HL-60 (cell line): ENCODE measurements around the gene ARMS2.

Source experiments
- DNase-seq, 2 experiments: peaks; one replicate each; pipeline ENCODE4 v3.0.0-alpha.2; 2010 to 2020; ENCODE audit warnings: low read depth in 1 of 2, low spot score in 1 of 2
- H3K27ac ChIP-seq: fragments of 250-450 bp; sonication (Bioruptor Pico); replicated peaks from 2 replicates; pipeline ENCODE4 v1.5.1; 2020; ENCODE audit warnings: mild to moderate bottlenecking, moderate library complexity
- H3K27me3 ChIP-seq: fragments of 250-450 bp; sonication (Bioruptor Pico); 2 replicates; pipeline ENCODE4 v1.5.1; 2021; ENCODE audit warnings: mild to moderate bottlenecking, moderate library complexity; ENCODE audit not compliant: insufficient read depth, poor library complexity, severe bottlenecking
- H3K4me3 ChIP-seq: replicated peaks from 2 replicates; pipeline ENCODE4 v1.5.1; 2011; ENCODE audit warnings: mild to moderate bottlenecking, control low read depth, low read length; ENCODE audit not compliant: insufficient read depth
- GABPA ChIP-seq: IDR thresholded peaks from 2 replicates; pipeline ENCODE4 v1.6.1; 2012; ENCODE audit warnings: low read depth
- POLR2AphosphoS5 ChIP-seq: IDR thresholded peaks from 2 replicates; pipeline ENCODE4 v1.6.1; 2012; ENCODE audit warnings: low read depth
- SPI1 ChIP-seq: IDR thresholded peaks from 2 replicates; pipeline ENCODE4 v1.6.1; 2012; ENCODE audit warnings: low read depth, mild to moderate bottlenecking, borderline replicate concordance
- TF ChIP-seq, protein P1 (sequence below): IDR thresholded peaks from 2 replicates; pipeline ENCODE4 v1.6.1; 2012; ENCODE audit warnings: low read depth; ENCODE audit not compliant: insufficient replicate concordance
- TF ChIP-seq, protein P2 (sequence below): IDR thresholded peaks from one replicate; pipeline ENCODE4 v1.5.1; 2011; ENCODE audit warnings: low read length, control low read depth, inconsistent platforms; ENCODE audit not compliant: insufficient read depth

Gene ARMS2

DNA sequence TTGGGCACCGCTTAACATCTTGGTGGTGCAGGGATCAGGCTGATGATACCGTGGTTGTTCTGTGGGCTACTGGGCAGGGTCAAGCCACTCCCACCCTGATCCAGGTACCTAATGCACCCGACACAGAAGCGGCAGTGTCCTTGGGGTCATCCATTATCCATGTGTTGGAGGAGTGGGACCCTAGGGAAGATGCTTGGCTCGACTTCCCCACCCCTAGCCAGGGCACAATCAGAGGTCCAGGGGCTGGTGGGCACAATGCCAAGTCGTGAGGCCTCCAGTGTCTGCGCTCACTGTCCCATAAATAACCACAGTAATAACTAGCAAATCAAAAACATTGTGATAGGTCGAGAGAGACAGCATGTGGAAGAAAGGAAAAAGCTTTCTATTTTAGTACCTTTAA, 44.6 kb downstream of the ARMS2 start:
- H3K4me3 ChIP-seq: no peak overlapping the region
- H3K27ac ChIP-seq: no peak overlapping the region
- TF ChIP-seq, protein P1, sequence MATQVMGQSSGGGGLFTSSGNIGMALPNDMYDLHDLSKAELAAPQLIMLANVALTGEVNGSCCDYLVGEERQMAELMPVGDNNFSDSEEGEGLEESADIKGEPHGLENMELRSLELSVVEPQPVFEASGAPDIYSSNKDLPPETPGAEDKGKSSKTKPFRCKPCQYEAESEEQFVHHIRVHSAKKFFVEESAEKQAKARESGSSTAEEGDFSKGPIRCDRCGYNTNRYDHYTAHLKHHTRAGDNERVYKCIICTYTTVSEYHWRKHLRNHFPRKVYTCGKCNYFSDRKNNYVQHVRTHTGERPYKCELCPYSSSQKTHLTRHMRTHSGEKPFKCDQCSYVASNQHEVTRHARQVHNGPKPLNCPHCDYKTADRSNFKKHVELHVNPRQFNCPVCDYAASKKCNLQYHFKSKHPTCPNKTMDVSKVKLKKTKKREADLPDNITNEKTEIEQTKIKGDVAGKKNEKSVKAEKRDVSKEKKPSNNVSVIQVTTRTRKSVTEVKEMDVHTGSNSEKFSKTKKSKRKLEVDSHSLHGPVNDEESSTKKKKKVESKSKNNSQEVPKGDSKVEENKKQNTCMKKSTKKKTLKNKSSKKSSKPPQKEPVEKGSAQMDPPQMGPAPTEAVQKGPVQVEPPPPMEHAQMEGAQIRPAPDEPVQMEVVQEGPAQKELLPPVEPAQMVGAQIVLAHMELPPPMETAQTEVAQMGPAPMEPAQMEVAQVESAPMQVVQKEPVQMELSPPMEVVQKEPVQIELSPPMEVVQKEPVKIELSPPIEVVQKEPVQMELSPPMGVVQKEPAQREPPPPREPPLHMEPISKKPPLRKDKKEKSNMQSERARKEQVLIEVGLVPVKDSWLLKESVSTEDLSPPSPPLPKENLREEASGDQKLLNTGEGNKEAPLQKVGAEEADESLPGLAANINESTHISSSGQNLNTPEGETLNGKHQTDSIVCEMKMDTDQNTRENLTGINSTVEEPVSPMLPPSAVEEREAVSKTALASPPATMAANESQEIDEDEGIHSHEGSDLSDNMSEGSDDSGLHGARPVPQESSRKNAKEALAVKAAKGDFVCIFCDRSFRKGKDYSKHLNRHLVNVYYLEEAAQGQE: no peak
- TF ChIP-seq POLR2AphosphoS5 (no peak), SPI1 (no peak), GABPA (no peak)
- TF ChIP-seq, protein P2, sequence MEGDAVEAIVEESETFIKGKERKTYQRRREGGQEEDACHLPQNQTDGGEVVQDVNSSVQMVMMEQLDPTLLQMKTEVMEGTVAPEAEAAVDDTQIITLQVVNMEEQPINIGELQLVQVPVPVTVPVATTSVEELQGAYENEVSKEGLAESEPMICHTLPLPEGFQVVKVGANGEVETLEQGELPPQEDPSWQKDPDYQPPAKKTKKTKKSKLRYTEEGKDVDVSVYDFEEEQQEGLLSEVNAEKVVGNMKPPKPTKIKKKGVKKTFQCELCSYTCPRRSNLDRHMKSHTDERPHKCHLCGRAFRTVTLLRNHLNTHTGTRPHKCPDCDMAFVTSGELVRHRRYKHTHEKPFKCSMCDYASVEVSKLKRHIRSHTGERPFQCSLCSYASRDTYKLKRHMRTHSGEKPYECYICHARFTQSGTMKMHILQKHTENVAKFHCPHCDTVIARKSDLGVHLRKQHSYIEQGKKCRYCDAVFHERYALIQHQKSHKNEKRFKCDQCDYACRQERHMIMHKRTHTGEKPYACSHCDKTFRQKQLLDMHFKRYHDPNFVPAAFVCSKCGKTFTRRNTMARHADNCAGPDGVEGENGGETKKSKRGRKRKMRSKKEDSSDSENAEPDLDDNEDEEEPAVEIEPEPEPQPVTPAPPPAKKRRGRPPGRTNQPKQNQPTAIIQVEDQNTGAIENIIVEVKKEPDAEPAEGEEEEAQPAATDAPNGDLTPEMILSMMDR: no peak
- H3K27me3 ChIP-seq: no peaks in the 10 kb centered on the region
- DNase-seq: no peak

DNA sequence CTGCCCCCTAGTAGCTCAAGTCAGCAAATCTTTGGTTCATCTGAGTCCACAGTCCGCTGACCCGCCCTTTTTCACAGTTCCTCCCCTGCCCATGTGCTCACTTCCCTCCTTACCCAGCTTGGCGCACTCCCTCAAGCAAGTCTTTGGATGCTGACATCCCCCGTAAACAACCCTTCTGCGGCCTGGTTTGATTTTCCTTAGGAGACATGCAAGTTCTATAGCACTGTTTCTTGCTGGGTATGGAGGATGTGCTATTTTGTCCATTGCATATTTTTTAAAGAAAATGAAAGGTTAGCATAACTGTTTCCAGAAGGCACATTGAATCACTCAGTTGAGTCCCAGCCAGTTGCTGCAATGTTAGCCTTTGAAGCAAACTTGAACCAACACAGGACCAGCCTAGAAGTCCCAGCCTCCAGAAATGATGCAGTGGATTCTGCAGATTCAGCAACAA, 45.1 kb downstream of the ARMS2 start:
- H3K27ac ChIP-seq: no peak overlapping the region
- DNase-seq: no peak

DNA sequence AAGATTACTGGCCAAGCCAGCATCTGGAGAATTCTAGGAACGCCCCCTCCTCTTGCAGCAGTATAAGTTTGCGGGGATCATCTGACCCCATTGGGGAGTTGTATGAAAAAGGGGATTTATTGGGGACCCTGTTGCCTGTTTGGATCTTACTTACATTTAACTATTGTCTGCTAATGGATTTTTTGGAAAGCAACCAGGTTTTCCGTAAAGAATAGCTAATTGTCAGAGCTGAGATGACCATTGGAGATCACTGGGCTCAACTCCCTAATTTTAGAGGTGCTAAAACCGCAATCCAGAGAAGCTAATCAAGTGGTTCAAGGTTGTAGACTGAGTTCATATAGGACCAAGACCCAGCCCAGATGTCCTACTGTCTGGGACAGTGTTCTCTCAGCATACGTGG, 45.7 kb downstream of the ARMS2 start:
- no peak overlapping the region for H3K27ac ChIP-seq
- H3K27me3 ChIP-seq: no peaks in the 10 kb centered on the region
- H3K4me3 ChIP-seq: no peak overlapping the region
- TF ChIP-seq GABPA: no peak
- no peak for TF ChIP-seq SPI1
- TF ChIP-seq, protein P2: no peak
- TF ChIP-seq POLR2AphosphoS5: no peak
- TF ChIP-seq, protein P1: no peak
- DNase-seq: no peak

More for the DNA sequence above, 45.1 kb downstream of the ARMS2 start:
- TF ChIP-seq, protein P2: no peak
- TF ChIP-seq POLR2AphosphoS5 (no peak), SPI1 (no peak), GABPA (no peak)
- TF ChIP-seq, protein P1: no peak
- H3K27me3 ChIP-seq: no peaks in the 10 kb centered on the region
- no peak overlapping the region for H3K4me3 ChIP-seq
